Activated CD4-positive, alpha-beta T cell treated with anti-CD3 and anti-CD28 coated beads for 24 hours (primary cell): Measurements from ENCODE around the gene CDC14B.
A peak's percentile ranks its signal among the peaks of the same experiment; 100 is the strongest.
"Not testable (repeated sequence)": the region's sequence is repeated elsewhere in the genome, so short reads cannot be mapped to it uniquely, and the experiment has no call there.

ENCODE experiments used
- DNase-seq, 2 donors: peaks; one replicate each; pipeline ENCODE4 v3.0.0-alpha.2; 2020; ENCODE audit warnings: low read depth in 2 of 2

CDC14B gene

DNA sequence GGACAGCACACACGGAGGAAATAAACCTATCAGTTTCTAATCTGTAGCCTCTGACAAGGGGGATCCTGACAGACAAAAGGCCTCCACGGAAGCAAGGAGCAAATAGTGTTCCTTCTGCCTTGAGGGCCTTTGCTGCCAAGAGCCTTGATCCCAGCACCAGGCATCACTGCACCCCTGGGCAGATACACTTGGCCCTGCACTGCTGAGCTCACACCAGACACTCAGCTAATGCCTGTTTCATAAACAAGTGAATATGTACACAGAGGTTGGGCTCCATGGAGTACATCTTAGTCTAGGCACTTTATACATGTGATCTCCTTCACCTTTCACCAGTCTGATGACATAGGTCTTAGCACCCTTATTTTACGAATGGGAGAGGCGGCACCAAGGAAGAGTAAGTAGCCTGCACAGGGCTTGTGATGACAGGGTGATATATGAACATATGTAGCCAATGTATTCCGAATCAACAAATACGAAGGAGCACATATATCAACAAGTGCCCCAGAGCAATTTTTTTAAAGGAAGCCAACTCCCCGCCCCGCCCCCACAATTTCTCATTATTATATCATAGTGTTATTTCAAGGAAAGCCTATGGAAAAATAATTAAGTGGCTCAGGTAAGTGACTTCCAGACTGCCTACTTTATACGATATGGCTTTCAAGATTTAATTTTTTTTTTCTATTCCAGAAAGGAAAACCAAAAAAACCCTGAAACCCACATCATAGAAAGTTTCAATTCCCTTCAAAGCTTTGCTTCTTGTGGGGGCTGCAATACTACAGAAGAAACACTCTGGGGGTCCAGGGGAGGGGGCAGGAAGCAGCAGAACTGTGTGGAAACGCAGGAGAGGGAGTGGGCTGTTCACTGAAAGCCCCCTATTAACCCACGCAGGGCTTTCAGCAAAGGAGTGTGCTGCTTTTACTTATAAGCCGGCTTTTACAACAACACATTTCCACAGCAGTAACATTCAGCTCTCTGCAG lies 32.0 kb downstream of the CDC14B start:
- no peak for DNase-seq

DNA sequence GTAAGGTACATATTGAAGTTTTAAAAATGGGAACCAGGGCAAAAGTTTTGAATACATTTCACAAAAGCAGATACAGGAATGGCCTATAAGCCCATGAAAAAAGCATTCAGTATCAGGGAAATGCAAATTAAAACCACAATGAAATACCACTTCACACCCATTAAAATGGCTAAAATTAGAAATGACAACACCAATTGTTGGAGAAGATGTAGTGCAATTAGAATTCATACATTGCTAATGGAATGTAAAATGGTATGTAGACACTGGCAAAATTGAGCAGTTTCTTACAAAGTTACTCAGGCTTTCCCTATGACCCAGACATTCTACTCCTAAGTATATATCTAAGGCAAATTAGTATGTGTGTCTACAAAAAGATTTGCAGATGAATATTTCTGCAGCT lies 34.2 kb downstream of the CDC14B start:
- no peak for DNase-seq

DNA sequence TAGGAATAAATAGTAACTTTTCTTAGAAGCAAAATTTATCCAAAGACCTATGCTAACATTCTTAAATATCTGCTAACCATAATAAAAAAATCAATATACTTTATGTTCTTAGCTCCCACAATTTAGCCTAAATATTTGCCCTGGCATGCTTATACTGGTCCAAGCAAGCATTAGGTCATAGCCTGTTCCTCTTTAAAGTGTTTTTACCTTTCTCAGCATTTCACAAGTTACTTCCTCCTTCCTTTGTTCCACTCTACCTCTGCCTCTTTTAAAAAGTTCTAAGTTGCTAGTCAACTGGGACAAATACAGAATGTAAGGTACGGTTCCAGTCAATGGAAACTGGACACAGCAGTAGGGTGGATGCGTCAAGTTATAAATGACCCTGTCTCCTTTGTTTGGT lies 37.4 kb downstream of the CDC14B start:
- not testable (repeated sequence) for DNase-seq

DNA sequence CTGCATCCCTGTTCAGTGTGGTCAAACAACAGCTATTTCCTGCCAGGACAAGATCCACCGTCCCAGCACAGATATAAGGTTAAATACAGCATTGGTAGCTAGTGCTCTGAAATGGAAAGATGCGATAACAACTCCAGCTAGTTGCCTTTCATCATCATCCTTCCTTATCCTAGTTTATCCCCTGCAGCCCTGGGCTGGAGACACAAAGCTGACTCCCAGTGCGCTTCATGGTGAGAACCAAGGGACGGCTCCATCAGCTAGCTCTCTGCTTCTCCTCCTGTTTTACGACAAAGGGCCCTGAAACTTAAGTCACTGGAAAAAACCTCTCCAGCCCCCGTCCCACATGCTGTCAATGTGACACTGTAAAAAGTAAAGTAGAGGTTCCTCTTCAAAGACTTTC lies 37.9 kb downstream of the CDC14B start:
- no peak for DNase-seq

DNA sequence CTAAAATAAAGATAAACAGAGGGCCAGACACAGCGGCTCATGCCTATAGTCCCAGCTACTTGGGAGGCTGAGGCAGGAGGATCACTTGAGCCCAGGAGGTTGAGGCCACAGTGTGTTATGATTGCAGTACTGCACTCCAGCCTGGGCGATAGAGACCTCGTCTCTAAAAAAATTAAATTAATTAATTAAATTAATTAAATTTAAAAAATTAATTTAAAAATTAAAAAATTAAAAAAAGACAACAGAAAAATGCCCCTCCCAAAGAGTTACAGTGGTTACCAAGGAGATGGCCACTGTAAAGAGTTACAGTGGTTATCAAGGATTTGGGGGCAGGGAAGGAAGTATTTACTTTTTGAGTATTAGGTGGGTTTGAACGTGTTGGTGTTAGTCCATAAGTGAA lies 38.3 kb downstream of the CDC14B start:
- no peak for DNase-seq

DNA sequence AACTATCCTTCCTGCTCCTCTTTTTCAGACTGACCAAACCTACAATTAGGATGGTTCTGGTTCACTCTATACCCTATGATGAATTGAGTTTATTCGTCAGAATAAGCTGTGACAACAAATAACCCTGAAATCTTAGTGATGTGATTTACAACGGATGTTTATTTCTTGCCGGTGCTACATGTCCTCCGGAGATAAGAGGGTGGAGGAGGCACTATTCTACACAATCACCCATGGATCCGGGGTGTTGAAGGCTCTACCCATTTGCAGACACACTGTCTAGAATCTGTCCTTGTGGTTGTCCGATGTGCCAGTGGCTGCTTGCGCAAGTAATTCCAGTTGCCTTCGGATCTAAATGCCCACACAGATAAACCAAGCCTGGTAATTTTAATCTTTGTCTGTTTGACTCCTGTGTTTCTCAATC lies 44.7 kb downstream of the CDC14B start:
- DNase-seq = no peak

DNA sequence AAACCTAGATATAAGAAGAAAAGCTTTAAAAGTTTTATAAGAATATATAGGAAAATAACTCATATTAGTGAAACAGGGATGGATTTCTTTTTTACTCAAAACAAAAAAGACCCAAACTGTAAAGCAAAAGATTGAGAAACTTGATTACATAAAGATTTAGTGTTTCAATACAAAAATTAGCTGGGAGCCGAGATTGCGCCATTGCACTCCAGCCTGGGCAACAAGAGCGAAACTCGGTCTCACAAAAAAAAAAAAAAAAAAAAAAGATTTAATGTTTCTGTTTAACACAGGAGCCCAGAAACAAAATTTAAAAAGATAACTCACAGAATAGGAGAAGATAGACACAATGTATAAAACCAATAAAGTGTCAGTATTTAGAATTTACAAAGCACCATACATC lies 45.2 kb downstream of the CDC14B start:
- no peak for DNase-seq

DNA sequence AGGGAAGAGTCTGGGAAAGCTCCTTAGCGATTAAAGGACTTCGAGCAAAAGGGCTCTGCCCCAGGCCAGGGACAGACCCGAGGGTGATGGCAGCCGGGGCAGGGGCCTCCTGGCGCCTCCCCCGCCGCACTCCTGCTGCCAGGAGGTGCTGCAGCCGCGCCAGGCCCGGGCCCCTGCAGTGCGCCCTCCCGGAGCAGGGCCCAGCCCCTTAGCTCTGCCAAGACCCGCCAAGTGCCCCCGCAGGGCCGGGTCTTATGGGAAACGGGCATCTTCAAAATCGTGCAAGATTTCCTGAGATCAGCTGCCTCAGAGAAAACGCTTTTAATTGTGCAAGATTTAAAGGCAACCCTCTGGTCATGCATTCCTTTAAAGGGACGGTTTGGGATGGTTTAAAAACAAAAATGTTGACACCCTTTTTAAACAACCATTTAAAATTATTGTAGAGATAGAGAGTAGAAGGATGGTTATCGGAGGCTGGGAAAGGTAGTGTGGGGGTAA lies 52.4 kb downstream of the CDC14B start:
- no peak for DNase-seq

DNA sequence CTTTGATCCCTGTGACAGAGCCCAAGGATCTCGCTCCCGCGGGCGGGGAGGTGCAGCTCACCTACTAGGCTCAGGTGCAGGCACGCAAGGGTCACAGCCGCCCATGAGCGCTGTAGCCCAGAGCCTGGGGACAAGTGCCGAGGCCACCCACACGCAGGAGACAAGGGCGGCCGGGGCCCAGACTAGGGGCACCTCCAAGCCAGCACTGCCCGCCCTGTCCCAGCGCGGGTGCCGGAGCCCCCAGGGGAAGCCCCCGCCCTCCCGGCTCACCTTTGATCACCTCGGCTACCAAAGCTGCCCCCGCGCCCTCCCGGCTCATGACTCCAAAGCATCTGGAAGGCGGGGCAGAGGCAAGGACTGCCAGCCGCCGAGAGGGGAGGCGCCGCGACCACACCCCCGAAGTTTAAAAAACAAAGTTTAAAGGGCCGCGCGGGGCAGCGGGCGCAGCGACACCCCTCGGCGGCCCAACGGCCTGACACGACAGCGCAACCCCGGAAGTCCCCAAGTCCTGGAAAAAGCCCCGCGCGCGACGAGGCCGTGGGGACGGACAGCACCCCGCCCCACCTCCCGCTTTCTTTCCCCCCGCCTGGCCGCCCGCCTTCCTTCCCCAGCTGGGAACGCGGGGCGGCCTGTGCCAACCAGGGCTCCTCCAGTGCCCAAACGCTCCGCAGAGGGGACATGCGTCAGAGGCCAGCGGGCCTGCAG lies 53.0 kb downstream of the CDC14B start:
- peak; percentile 51 to 52 for DNase-seq

DNA sequence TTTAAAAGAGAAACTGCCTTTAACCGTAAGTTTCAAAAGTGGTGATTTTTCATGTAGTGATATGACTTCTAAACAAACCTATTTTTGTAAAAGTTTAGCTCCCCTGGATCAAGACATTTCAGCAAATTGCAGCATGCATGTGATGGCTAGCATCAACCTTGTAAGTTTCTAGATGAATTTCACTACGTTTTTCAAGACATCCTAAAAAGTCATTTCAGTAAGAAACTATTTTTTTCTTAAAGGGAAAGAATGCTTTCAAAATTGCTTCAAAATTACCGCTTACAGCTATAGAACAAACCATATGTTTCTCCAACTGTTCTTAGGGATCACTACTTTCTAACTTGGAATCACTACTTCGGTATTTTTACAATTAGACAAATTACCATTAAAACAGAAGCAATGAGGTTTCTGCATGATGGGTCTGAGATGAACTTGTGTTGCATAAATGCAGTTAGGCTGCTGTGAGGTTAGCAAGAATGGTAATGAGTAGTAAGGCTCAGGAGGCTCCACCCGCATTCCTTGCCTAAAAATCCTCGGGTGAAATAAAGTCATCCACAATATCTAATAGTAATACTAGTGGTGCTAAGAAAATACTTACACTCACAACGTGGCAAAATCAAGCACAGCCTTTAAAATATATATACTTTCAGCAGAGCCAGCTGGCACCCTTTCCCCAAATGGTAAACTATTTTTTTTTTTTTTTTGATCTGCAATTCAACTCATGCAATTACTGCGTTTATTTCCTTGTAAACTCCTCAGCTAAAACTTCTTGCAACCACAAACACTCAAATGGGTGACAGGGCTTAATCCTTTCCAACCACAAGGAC lies 53.8 kb downstream of the CDC14B start:
- DNase-seq = no peak

DNA sequence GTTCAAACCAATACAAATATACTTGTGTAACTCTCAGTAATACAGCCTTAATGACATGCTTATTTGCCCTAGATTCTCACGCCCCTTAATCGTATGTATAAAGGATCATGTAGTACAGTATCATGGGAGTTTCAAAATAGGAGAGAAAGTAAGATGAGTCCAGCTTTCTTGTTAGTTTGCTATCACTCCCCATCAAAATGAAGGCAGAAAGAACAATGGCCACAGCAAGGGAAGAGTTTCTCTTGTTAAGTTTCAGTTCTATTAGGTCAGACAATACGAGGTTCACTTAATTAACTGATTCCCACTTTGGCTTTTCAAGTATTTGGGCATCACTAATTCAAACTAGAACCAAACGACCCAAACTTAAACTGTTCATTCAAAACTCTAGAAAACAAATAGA lies 55.4 kb downstream of the CDC14B start:
- DNase-seq = no peak

DNA sequence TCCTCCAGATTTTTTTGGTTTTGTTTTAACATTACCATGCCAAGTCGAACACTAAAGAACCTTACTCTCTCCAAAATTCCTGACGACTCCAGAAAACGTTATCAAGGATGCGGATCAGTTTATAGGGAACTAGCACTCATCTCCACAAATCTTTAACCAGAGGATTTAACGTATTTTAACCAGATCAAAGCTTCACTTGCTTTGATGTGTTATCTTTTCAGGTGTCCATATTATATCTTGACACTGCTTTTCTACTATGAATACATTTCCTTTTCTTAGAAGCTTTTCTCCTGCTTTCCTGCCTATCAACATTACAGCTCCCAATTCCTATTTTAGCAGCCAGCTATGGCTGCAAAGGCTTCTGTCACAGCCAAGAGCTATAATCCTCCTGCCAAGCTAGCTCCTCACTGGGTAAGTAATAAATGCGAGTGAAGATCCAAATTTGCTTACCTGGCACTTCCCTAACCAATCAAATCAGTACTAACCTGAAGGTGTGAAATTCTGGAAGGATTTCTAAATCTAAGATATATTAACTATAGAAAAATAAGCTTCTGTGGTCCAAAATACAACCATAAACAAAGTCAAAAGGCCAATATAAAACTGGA lies 60.2 kb downstream of the CDC14B start:
- DNase-seq = no peak

DNA sequence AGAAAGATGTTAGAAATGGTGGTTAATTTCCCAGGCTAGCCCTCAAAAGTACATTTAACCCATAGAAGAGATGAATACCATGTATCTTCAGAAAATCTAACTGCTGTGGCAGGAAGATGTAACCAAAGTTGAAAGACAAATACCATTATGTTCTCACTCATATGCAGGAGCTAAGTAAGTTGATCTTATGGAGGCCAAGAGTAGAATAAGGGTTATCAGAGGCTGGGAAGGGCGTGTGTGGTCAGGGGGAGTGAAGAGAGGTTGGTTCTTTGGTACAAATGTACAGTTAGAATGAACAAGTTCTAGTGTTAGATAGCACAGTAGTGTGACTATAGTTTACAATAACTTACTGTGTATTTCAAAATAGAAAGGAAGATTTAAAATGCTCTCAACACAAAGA lies 61.7 kb downstream of the CDC14B start:
- no peak for DNase-seq

DNA sequence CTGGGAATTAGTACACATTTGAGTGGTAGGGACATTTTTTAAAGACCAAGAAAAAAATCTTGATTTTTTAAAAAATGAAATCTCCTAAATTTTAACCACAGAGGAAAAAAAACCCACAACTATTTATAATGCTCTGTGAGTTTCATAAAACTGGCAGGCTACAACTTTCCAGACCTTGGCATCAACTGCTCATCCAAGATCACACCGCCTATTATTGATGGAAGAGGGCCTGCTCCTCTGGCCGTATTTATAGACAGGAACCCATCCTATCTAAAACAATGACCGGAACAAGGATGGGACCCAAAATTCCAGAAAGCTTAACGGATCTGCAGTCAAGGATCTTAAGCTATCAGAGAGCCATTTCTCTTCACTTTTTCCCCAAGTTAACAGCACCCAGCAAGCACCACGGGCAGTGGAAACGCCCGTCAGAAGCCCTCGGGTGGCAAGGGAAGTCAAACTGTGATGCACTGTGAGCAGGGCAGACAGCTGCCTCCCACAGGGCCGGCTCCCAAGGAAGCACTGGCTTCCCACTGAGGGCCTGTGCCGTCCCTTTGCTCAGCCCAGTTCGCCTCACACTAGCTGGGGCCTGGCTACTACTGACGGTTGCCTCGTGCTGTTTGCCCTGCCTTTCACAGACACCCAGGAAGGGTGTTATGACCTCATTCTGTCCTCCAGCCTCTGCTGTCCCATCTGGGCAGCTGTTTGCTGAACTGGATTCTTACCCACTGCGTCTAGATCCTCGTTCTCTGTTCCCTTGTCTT lies 62.8 kb downstream of the CDC14B start:
- DNase-seq = no peak

DNA sequence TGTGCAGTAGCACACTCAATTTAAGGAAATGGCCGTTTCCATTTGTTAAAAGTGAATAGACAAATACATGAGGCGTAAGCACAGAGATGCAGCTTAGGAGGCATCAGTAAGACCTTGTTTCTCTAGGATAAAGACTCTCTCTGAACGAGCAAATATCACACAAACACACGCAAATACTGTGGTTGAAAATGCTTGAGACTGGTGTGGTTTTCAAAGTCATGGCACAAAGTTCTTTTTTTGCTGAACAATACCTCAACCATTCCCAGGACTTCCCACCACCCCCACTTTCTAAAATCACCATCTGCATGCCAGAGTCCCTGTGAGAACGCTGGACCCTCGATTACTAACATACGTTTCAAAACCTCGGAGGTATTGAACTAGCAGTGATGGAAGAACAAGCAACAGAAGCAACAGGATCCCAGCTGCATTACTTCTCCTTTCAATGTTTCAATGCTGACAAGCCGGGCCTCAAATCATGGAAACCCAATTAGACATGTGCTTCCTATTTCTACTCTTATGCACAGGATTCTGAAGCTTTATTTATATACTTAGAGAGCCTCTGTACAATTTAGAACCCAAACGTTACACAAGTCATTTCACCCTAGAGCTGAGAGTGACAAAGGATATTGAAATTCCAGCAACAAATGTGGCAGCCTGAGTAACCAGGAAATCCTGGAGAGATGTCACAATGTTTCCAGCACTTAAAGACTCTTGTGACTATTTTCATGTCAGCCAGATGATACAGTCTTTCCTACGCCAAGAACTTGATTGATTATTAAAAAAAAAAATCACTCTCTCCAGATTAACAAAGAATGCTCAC lies 63.9 kb downstream of the CDC14B start:
- no peak for DNase-seq

DNA sequence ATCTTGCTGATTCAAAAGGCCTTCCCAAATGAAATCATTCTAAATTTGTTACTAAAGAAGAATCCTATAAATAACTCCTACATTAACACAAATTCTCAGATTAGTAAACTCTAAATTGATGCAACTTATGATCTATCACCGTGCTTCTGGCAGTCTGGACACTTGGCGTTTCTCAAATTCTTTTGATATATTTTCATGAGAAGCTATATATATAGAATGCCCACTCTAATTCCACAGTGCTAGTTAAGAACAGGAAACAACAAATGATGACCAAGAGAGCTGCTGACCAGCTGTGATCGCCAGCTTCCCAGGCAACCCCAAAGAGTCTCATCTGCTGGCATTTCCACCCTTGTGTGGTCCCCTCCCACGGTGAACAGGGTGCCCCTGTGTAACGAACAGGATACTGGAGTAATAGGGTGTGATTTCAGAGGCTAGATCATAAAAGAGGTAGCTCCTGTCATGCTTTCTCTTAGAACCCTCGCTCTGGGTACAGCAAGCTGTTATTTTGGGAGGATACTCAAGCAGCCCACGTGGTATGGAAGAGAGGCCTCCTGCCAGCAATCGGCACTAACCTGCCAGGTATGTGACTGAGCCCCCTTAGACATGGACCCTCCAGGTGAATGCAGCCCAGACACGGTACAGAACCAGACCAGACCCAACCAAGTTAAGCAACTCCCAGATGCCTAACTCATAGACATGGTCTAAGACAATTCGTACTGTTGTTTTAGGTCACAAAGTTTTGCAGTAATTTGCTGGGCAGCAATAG lies 64.7 kb downstream of the CDC14B start:
- DNase-seq = no peak

DNA sequence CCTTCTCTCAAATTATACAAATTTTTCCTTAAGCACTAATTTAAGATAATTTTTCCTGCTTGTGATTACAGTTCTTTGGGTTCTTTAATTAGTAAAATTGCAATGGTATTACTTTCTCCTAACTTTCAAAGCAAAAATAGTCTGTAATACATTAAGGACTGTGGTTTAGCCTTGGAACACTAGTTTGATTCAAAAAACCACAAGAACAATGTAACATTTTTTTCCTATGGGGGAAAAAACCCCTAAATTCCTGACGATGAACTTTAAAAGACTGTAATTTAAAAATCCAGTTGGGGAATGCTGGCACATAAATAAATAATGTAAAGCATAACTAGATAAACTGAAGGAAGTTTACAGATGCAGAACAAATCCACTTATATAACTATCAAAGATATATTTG lies 65.3 kb downstream of the CDC14B start:
- no peak for DNase-seq

DNA sequence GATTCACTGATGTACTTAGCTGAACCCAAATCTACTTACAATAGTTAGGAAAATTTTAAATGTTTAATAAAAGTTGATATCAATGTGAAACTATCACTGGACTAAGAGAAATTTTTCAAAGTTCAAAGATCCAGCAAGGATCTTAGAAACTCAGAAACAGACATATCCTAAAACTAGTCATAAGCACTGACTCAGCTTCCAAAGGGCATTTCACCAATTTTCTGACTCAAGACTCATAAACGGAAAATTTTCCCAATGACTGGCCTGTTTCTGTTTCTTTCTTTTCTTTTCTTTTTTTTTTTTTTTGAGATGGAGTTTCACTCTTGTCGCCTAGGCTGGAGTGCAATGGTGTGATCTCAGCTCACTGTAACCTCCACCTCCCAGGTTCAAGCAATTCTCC lies 66.6 kb downstream of the CDC14B start:
- no peak for DNase-seq

DNA sequence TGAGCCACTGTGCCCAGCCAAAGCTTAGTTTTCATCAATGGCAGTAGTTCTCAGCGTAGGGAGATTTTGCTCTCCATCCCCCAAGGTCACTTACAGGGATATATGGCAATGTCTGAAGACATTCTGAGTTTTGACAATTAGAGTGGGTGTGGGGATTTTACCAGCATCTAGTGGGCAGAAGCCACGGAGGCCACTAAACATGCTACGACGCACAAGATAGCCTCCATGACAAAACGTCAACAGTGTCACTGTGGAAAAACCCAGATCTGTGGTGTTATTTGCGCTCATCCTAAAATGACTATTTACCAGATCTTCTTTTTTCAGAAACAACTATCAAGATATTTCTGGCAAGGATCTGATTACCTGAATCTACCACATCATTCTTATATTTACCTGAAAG lies 68.2 kb downstream of the CDC14B start:
- DNase-seq = no peak
